GM18505 (cell line): ENCODE results near the gene FLVCR1.

ENCODE experiments used
- ATAC-seq: cut with Tn5 transposase; IDR thresholded peaks from one replicate; pipeline ENCODE4 v1.9.1; 2021; ENCODE audit not compliant: unreplicated experiment
- POLR2A ChIP-seq: IDR thresholded peaks from 4 replicates; pipeline ENCODE4 v1.6.1; 2011; ENCODE audit warnings: borderline replicate concordance; ENCODE audit not compliant: insufficient read depth, insufficient read length; ENCODE audit errors: extremely low read depth

The FLVCR1 gene

GRCh38 chr1:212941452-212941851 is 83.4 kb downstream of the FLVCR1 start:
- ATAC-seq: no peak
- no peak for TF ChIP-seq POLR2A

- TF ChIP-seq POLR2A: no peak
- ATAC-seq: no peak
Measured at GRCh38 chr1:212942679-212943392, 84.8 kb downstream of the FLVCR1 start.

- ATAC-seq: no peak
- no peak for TF ChIP-seq POLR2A
Measured at GRCh38 chr1:212943393-212943710, 85.3 kb downstream of the FLVCR1 start.

DNA sequence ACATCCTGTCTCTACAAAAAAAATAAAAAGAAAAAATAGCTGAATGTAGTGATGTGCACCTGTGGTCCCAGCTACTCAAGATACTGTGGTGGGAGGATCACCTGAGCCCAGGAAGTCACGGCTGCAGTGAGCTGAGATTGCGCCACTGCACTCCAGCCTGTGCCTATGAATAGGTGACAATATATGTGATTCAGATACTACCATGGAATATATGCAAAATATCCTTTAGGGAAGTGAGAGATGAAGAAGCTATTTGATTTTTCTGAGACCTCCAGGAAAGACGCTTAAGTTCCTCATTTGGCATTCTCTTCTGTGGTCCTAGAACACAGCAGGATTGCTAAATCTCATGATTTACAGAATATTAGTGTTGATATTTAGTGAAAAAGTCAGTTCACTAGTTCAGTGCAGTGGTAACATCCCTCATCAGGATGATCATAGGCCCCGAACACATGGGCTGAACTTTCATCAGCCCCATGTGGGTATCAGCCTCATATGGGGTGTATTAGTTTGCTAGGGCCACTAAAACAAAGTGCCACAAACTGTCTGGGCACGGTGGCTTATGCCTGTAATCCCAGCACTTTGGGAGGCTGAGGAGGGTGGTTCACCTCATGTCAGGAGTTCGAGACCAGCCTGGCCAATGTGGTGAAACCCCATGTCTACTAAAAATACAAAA is 86.3 kb downstream of the FLVCR1 start:
- peak; percentile 54 for ATAC-seq
- TF ChIP-seq POLR2A: no peak

DNA sequence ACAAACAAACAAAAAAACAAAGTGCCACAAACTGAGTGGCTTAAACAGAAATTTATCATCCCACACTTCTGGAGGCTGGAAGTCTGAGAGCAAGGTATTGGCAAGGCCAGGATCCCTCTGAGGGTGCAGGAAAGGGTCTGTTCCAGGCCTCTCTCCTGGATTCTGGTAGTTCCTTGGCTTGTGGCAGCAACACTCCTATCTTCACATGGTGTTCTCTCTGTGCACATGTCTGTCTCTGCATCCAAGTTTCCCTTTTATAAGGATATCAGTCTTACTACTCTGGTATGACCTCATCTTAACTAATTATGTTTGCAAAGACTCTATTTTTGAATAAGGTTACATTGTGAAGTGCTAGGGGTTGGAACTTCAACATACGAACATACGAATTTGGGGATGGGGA is 87.0 kb downstream of the FLVCR1 start:
- no peak for ATAC-seq
- no peak for TF ChIP-seq POLR2A

- no peak for ATAC-seq
- TF ChIP-seq POLR2A: no peak
Measured at GRCh38 chr1:212945463-212946160, 87.5 kb downstream of the FLVCR1 start.

GRCh38 chr1:212946872-212947271 is 88.8 kb downstream of the FLVCR1 start:
- ATAC-seq: no peak
- TF ChIP-seq POLR2A: no peak
